Nephron (organoid): ENCODE data around the gene CD244.

Experiments used
- H3K27ac Mint-ChIP-seq, 3 experiments: 2 replicates each; pipeline ENCODE4 v1.8.0; 2020; ENCODE audit warnings: mixed read lengths in 3 of 3, mild to moderate bottlenecking in 2 of 3, moderate library complexity in 1 of 3
- H3K27me3 Mint-ChIP-seq: 2 replicates; pipeline ENCODE4 v1.8.0; 2021; ENCODE audit warnings: low read depth, mild to moderate bottlenecking, moderate library complexity, mixed read lengths
- H3K36me3 Mint-ChIP-seq: 2 replicates; pipeline ENCODE4 v1.8.0; 2020; ENCODE audit warnings: low read depth, mixed read lengths
- H3K4me1 Mint-ChIP-seq: 2 replicates; pipeline ENCODE4 v1.8.0; 2020; ENCODE audit warnings: mixed read lengths
- H3K4me3 Mint-ChIP-seq, 3 experiments: 2 replicates each; pipeline ENCODE4 v1.8.0; 2020; ENCODE audit warnings: mild to moderate bottlenecking in 3 of 3, mixed read lengths in 3 of 3, moderate library complexity in 2 of 3
- H3K9me3 Mint-ChIP-seq: 2 replicates; pipeline ENCODE4 v1.8.0; 2020; ENCODE audit warnings: mixed read lengths
- TF ChIP-seq, protein P1 (sequence below), 3 experiments: fragments of 200-600 bp; sonication (generic); IDR thresholded peaks; one replicate each; pipeline ENCODE4 v1.5.0; 2021; ENCODE audit warnings: antibody characterized with exemption in 3 of 3; ENCODE audit not compliant: unreplicated experiment in 3 of 3

The CD244 gene

GRCh38 chr1:160830321-160831153 lies 32.1 kb downstream of the CD244 start:
- Mint-ChIP-seq H3K27me3 (peaks cover 6% of the 10 kb centered on the region), H3K27ac (no peak overlapping the region), H3K9me3 (no peaks in the 10 kb centered on the region), H3K4me1 (no peaks in the 10 kb centered on the region), H3K36me3 (no peaks in the 10 kb centered on the region), H3K4me3 (no peak overlapping the region)
- TF ChIP-seq, protein P1, sequence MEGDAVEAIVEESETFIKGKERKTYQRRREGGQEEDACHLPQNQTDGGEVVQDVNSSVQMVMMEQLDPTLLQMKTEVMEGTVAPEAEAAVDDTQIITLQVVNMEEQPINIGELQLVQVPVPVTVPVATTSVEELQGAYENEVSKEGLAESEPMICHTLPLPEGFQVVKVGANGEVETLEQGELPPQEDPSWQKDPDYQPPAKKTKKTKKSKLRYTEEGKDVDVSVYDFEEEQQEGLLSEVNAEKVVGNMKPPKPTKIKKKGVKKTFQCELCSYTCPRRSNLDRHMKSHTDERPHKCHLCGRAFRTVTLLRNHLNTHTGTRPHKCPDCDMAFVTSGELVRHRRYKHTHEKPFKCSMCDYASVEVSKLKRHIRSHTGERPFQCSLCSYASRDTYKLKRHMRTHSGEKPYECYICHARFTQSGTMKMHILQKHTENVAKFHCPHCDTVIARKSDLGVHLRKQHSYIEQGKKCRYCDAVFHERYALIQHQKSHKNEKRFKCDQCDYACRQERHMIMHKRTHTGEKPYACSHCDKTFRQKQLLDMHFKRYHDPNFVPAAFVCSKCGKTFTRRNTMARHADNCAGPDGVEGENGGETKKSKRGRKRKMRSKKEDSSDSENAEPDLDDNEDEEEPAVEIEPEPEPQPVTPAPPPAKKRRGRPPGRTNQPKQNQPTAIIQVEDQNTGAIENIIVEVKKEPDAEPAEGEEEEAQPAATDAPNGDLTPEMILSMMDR (IDR thresholded peaks at IDR 0.05; ENCODE audit: unreplicated experiment in 3 of 3), result peak; percentile 52 to 69 (median 57)

DNA sequence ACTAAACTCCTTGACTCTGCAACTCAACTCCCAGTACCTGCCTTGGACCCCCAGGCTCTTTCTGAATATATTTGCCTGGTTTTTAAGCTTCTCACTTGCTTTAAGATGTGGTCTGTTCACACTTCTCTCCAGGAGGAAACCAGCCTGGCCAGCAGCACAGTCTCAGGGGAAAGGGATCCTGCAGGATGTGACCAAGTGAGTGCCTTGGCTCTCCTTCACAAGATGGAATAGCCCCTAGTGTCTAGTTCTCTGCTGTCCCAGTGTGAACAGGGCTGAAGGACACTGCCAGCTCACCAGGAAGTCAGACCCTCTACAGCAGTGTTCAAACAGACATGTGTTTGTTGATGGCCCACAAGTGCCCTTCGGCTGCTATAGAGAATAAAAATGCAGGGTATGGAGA lies 32.9 kb downstream of the CD244 start:
- no peaks in the 10 kb centered on the region for H3K4me1 Mint-ChIP-seq
- H3K36me3 Mint-ChIP-seq, result no peaks in the 10 kb centered on the region
- no peak overlapping the region for H3K4me3 Mint-ChIP-seq
- no peaks in the 10 kb centered on the region for H3K9me3 Mint-ChIP-seq
- TF ChIP-seq, protein P1 (IDR thresholded peaks at IDR 0.05; ENCODE audit: unreplicated experiment in 3 of 3), result no peak
- peaks cover 6% of the 10 kb centered on the region for H3K27me3 Mint-ChIP-seq
- no peak overlapping the region for H3K27ac Mint-ChIP-seq

DNA sequence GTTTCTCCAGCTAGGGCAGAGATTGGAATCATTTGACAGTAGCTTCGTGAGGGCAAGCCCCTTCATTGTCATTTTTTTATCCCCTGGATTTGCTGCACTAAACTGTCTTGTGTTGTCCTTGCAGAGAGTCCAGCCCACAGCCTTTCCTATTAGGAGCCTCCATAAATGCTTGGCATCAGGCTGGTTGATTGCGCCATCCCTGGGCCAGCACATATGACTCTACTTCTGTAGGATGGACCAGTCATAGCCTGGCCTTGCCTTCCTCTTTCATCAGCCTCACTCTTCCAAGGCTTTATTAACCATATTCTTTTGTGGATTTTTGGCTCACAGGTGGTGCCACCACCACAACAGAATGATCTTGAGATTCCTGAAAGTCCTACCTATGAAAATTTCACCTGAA lies 35.3 kb downstream of the CD244 start:
- no peak overlapping the region for H3K4me3 Mint-ChIP-seq
- H3K36me3 Mint-ChIP-seq, result no peaks in the 10 kb centered on the region
- H3K9me3 Mint-ChIP-seq, result no peaks in the 10 kb centered on the region
- no peaks in the 10 kb centered on the region for H3K4me1 Mint-ChIP-seq
- H3K27ac Mint-ChIP-seq, result no peak overlapping the region
- TF ChIP-seq, protein P1 (IDR thresholded peaks at IDR 0.05; ENCODE audit: unreplicated experiment in 3 of 3), result no peak
- peaks cover 6% of the 10 kb centered on the region for H3K27me3 Mint-ChIP-seq

DNA sequence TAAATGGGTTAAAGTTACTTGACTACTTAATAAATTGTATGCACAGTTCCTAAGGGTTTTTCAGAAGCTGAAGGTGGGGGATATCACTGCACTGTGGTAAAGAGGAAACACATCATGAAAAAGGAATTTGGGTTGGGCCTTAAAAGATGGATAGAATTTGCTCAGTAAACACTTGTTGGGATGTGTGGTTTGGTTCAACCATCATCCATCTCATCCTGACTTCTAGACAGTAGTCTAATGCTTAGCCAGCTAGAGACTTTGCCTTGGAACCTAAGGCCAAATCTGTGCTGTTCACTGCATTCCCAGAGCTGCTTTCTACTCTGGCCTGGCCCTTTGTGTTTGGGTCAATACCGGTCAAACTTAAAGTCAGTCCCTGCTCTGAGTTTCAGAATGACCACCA lies 36.1 kb downstream of the CD244 start:
- Mint-ChIP-seq H3K27me3 (peaks cover 6% of the 10 kb centered on the region), H3K9me3 (no peaks in the 10 kb centered on the region), H3K4me1 (no peaks in the 10 kb centered on the region), H3K27ac (no peak overlapping the region), H3K36me3 (no peaks in the 10 kb centered on the region), H3K4me3 (no peak overlapping the region)
- TF ChIP-seq, protein P1 (IDR thresholded peaks at IDR 0.05; ENCODE audit: unreplicated experiment in 3 of 3), result no peak

DNA sequence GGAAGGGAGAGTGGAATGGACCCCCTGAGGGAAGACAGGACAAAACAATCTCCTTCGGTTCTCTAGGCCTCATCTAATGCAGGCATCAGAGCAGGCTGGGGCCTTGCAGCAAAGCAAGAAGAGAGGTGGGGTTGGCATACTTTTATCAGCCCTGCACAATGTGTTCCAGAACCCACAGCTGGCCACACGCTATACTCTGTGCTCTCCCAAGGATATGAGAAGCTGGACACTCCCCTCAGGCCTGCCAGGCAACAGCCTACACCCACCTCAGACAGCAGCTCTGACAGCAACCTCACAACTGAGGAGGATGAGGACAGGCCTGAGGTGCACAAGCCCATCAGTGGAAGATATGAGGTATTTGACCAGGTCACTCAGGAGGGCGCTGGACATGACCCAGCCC lies 39.4 kb downstream of the CD244 start:
- Mint-ChIP-seq H3K36me3 (no peaks in the 10 kb centered on the region), H3K27ac (no peak overlapping the region), H3K9me3 (no peaks in the 10 kb centered on the region), H3K27me3 (peaks cover 14% of the 10 kb centered on the region), H3K4me3 (no peak overlapping the region), H3K4me1 (peaks cover 4% of the 10 kb centered on the region)
- TF ChIP-seq, protein P1 (IDR thresholded peaks at IDR 0.05; ENCODE audit: unreplicated experiment in 3 of 3), result no peak

- no peaks in the 10 kb centered on the region for H3K9me3 Mint-ChIP-seq
- TF ChIP-seq, protein P1 (IDR thresholded peaks at IDR 0.05; ENCODE audit: unreplicated experiment in 3 of 3), result no peak
- peaks cover 6% of the 10 kb centered on the region for H3K4me1 Mint-ChIP-seq
- H3K4me3 Mint-ChIP-seq, result no peak overlapping the region
- peaks cover 10% of the 10 kb centered on the region for H3K27me3 Mint-ChIP-seq
- no peak overlapping the region for H3K27ac Mint-ChIP-seq
- H3K36me3 Mint-ChIP-seq, result no peaks in the 10 kb centered on the region
Observed at GRCh38 chr1:160821627-160822026, 41.1 kb downstream of the CD244 start.
